Tibial nerve (tissue), 4 donors: ENCODE data around the gene DET1.

Source experiments
- CTCF ChIP-seq, 5 experiments: fragments of 200-600 bp in 3 of 5; fragments of 450-650 bp in 2 of 5; sonication (generic) in 3 of 5; IDR thresholded peaks; one replicate each; pipeline ENCODE4 v1.5.1; 2016 to 2019; ENCODE audit warnings: antibody characterized with exemption in 5 of 5, mild to moderate bottlenecking in 3 of 5, moderate library complexity in 2 of 5
- EP300 ChIP-seq, 2 donors: sonication (generic); formaldehyde crosslinking; IDR thresholded peaks; one replicate each; pipeline ENCODE4 v1.6.1; 2017; ENCODE audit warnings: antibody characterized with exemption in 2 of 2, mild to moderate bottlenecking in 1 of 2

- TF ChIP-seq EP300 (IDR thresholded peaks at IDR 0.05) (no peak), CTCF (IDR thresholded peaks at IDR 0.05) (no peak)
Observed at GRCh38 chr15:88529021-88529630, 17.4 kb downstream of the DET1 start.
